ENCODE measurements around the gene PPP2R2C.

Gene PPP2R2C

GRCh38 chr4:6349896-6350603 lies 122.4 kb downstream of the PPP2R2C start:
- Histone ChIP-seq H3K27ac (ENCODE audit: low read length) (no peak overlapping the region), H3K9me3 (ENCODE audit: control insufficient read depth, low read depth, low read length) (no peaks in the 10 kb centered on the region), H3K4me1 (ENCODE audit: control insufficient read depth, low read depth, low read length) (no peaks in the 10 kb centered on the region), H3K27me3 (ENCODE audit: control insufficient read depth, insufficient read depth, low read length) (no peaks in the 10 kb centered on the region), H3K4me3 (ENCODE audit: low read length) (no peak overlapping the region), H3K36me3 (ENCODE audit: control insufficient read depth, low read depth, low read length) (no peaks in the 10 kb centered on the region), H3K9ac (ENCODE audit: low read length) (no peak overlapping the region)

GRCh38 chr4:6348408-6348807 lies 124.0 kb downstream of the PPP2R2C start:
- no peaks in the 10 kb centered on the region for H3K36me3 ChIP-seq (ENCODE audit: control insufficient read depth, low read depth, low read length)
- H3K27ac ChIP-seq (ENCODE audit: low read length): no peak overlapping the region
- H3K9ac ChIP-seq (ENCODE audit: low read length): no peak overlapping the region
- H3K9me3 ChIP-seq (ENCODE audit: control insufficient read depth, low read depth, low read length): no peaks in the 10 kb centered on the region
- no peaks in the 10 kb centered on the region for H3K4me1 ChIP-seq (ENCODE audit: control insufficient read depth, low read depth, low read length)
- H3K27me3 ChIP-seq (ENCODE audit: control insufficient read depth, insufficient read depth, low read length): no peaks in the 10 kb centered on the region
- H3K4me3 ChIP-seq (ENCODE audit: low read length): no peak overlapping the region

GRCh38 chr4:6347511-6348045 lies 124.8 kb downstream of the PPP2R2C start:
- Histone ChIP-seq H3K36me3 (ENCODE audit: control insufficient read depth, low read depth, low read length) (no peaks in the 10 kb centered on the region), H3K27me3 (ENCODE audit: control insufficient read depth, insufficient read depth, low read length) (no peaks in the 10 kb centered on the region), H3K4me1 (ENCODE audit: control insufficient read depth, low read depth, low read length) (no peaks in the 10 kb centered on the region), H3K27ac (ENCODE audit: low read length) (no peak overlapping the region), H3K9ac (ENCODE audit: low read length) (no peak overlapping the region), H3K9me3 (ENCODE audit: control insufficient read depth, low read depth, low read length) (no peaks in the 10 kb centered on the region), H3K4me3 (ENCODE audit: low read length) (no peak overlapping the region)

DNA sequence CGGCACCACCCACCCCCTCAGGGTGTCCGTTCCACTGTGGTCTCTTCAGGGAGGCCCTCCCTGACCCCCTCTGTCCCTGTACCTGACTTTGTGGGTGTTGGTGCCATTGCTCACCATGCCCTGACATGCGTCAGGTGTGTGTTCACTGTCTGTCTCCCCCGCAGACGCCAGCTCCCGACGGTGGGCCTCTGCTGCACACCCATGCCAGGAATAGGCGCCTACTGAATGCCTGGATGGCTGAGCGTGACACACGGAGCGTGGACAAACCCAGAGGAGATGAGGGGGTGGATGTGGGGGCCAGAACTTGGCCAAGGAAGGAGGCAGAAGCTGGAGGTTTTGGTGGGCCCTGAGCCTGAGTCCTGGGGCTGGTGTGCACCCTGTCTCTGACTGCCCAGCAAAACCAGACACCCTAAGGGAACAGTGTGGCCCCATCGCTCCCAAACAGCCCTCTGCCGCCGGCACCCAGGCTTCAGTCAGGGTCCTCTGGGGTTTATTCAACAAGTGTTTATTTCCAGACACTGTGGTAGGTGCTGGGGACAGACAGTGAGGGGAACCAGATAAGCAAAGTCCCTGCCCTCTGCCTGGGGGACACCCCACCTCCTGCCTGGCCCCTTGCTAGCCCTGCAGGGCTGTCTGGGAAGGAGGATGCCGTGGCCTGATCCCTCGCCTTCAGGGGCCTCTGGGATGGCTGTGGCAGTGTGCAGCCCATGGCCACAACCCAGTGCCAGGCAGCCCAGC lies 125.9 kb downstream of the PPP2R2C start:
- H3K36me3 ChIP-seq (ENCODE audit: control insufficient read depth, low read depth, low read length): no peaks in the 10 kb centered on the region
- H3K9ac ChIP-seq (ENCODE audit: low read length): no peak overlapping the region
- H3K27ac ChIP-seq (ENCODE audit: low read length): no peak overlapping the region
- H3K27me3 ChIP-seq (ENCODE audit: control insufficient read depth, insufficient read depth, low read length): no peaks in the 10 kb centered on the region
- no peaks in the 10 kb centered on the region for H3K4me1 ChIP-seq (ENCODE audit: control insufficient read depth, low read depth, low read length)
- no peaks in the 10 kb centered on the region for H3K9me3 ChIP-seq (ENCODE audit: control insufficient read depth, low read depth, low read length)
- H3K4me3 ChIP-seq (ENCODE audit: low read length): no peak overlapping the region

DNA sequence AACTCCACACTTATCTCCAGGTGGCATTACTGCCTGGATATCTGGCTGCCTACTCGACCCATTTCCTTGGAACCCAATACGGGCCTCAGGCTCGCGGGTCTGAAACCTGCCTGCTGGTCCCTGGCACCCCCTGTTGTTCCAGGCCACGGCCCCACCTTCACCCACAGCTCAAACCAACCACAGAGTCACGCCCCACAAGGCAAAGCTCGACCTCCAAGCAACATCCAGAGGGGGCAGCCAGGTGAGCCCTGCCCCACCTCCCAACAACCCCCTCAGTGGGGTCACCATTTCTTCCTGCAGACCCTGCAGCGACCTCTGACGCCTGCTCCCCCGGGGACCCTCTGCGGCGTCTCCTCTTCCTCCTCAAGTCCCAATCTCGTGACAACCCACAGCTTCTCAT lies 126.5 kb downstream of the PPP2R2C start:
- H3K9ac ChIP-seq (ENCODE audit: low read length): no peak overlapping the region
- no peaks in the 10 kb centered on the region for H3K36me3 ChIP-seq (ENCODE audit: control insufficient read depth, low read depth, low read length)
- H3K4me3 ChIP-seq (ENCODE audit: low read length): no peak overlapping the region
- H3K27ac ChIP-seq (ENCODE audit: low read length): no peak overlapping the region
- H3K9me3 ChIP-seq (ENCODE audit: control insufficient read depth, low read depth, low read length): no peaks in the 10 kb centered on the region
- no peaks in the 10 kb centered on the region for H3K4me1 ChIP-seq (ENCODE audit: control insufficient read depth, low read depth, low read length)
- no peaks in the 10 kb centered on the region for H3K27me3 ChIP-seq (ENCODE audit: control insufficient read depth, insufficient read depth, low read length)

GRCh38 chr4:6345096-6345830 lies 127.2 kb downstream of the PPP2R2C start:
- Histone ChIP-seq H3K27ac (ENCODE audit: low read length) (no peak overlapping the region), H3K4me3 (ENCODE audit: low read length) (no peak overlapping the region), H3K4me1 (ENCODE audit: control insufficient read depth, low read depth, low read length) (no peaks in the 10 kb centered on the region), H3K27me3 (ENCODE audit: control insufficient read depth, insufficient read depth, low read length) (no peaks in the 10 kb centered on the region), H3K9ac (ENCODE audit: low read length) (no peak overlapping the region), H3K9me3 (ENCODE audit: control insufficient read depth, low read depth, low read length) (no peaks in the 10 kb centered on the region), H3K36me3 (ENCODE audit: control insufficient read depth, low read depth, low read length) (no peaks in the 10 kb centered on the region)

GRCh38 chr4:6343939-6344408 lies 128.4 kb downstream of the PPP2R2C start:
- Histone ChIP-seq H3K9me3 (ENCODE audit: control insufficient read depth, low read depth, low read length) (no peaks in the 10 kb centered on the region), H3K4me3 (ENCODE audit: low read length) (no peak overlapping the region), H3K4me1 (ENCODE audit: control insufficient read depth, low read depth, low read length) (no peaks in the 10 kb centered on the region), H3K36me3 (ENCODE audit: control insufficient read depth, low read depth, low read length) (no peaks in the 10 kb centered on the region), H3K9ac (ENCODE audit: low read length) (no peak overlapping the region), H3K27ac (ENCODE audit: low read length) (no peak overlapping the region), H3K27me3 (ENCODE audit: control insufficient read depth, insufficient read depth, low read length) (no peaks in the 10 kb centered on the region)

DNA sequence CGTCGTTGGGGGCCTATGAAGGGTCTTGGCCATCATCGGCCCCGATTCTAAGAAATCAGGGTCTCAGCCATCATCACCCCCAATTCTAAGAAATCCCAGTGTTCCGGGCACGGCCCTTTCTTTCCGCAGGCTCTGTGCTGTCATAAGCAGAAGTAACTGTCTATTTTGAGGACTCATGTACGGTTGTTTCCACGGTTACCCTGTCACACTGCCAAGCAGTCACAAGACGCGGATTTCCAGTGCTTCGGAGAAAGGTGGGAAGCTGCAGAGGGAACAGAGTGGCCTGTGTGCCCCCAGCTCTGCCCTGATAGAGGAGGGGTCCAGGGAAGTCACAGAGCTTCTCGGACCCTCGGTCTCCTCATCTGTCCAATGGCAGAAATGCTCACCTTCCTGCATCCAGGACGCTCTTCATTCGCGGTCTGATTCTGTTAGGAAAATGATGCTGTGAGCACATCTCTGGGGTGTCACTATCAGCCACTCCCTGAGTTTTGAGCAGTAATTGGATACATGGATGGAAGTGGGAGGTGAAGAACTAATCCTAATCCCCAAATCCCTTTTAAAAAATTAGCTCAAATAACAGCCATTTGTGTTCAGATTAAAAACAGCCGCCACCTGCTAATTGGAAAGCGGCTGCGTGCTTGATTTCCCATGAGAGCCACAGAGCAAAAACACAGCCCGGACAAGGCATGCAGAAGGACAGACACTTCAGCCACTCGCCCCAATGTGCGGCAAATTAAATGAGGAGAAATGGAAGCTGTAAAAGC lies 129.7 kb downstream of the PPP2R2C start:
- Histone ChIP-seq H3K4me3 (ENCODE audit: low read length) (no peak overlapping the region), H3K27me3 (ENCODE audit: control insufficient read depth, insufficient read depth, low read length) (no peaks in the 10 kb centered on the region), H3K36me3 (ENCODE audit: control insufficient read depth, low read depth, low read length) (no peaks in the 10 kb centered on the region), H3K9me3 (ENCODE audit: control insufficient read depth, low read depth, low read length) (no peaks in the 10 kb centered on the region), H3K4me1 (ENCODE audit: control insufficient read depth, low read depth, low read length) (peaks cover 5% of the 10 kb centered on the region), H3K9ac (ENCODE audit: low read length) (no peak overlapping the region), H3K27ac (ENCODE audit: low read length) (no peak overlapping the region)

DNA sequence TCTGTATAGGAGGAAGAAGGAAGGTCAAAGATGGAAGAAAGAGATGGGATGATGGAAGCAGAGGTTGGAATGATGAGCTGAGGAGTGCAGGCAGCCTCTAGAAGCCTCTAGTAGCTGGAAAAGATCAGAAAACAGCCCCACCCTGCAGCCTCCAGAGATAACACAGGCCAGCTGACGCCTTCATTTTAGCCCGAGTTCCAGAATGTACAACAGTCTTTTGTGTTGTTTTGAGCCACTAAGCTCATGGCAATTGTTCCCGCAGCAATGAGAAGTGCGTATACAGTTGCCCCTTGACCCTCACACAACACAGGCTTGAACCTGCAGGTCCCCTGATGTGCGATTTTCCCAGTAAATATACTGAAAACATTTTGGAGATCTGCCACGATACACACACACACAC lies 130.7 kb downstream of the PPP2R2C start:
- no peaks in the 10 kb centered on the region for H3K27me3 ChIP-seq (ENCODE audit: control insufficient read depth, insufficient read depth, low read length)
- no peak overlapping the region for H3K4me3 ChIP-seq (ENCODE audit: low read length)
- H3K27ac ChIP-seq (ENCODE audit: low read length): no peak overlapping the region
- peaks cover 9% of the 10 kb centered on the region for H3K4me1 ChIP-seq (ENCODE audit: control insufficient read depth, low read depth, low read length)
- H3K36me3 ChIP-seq (ENCODE audit: control insufficient read depth, low read depth, low read length): no peaks in the 10 kb centered on the region
- H3K9ac ChIP-seq (ENCODE audit: low read length): no peak overlapping the region
- no peaks in the 10 kb centered on the region for H3K9me3 ChIP-seq (ENCODE audit: control insufficient read depth, low read depth, low read length)

GRCh38 chr4:6340446-6341015 lies 131.9 kb downstream of the PPP2R2C start:
- Histone ChIP-seq H3K36me3 (ENCODE audit: control insufficient read depth, low read depth, low read length) (no peaks in the 10 kb centered on the region), H3K4me3 (ENCODE audit: low read length) (no peak overlapping the region), H3K4me1 (ENCODE audit: control insufficient read depth, low read depth, low read length) (peaks cover 9% of the 10 kb centered on the region), H3K9me3 (ENCODE audit: control insufficient read depth, low read depth, low read length) (no peaks in the 10 kb centered on the region), H3K27me3 (ENCODE audit: control insufficient read depth, insufficient read depth, low read length) (no peaks in the 10 kb centered on the region), H3K27ac (ENCODE audit: low read length) (no peak overlapping the region), H3K9ac (ENCODE audit: low read length) (no peak overlapping the region)

Data from iPS-18a (cell line).